KMS-11 (cell line): ENCODE results near the gene CCT2.

Experiments used
- H2AFZ ChIP-seq: fragments of 200-600 bp; sonication (generic); 2 replicates; pipeline ENCODE4 v1.6.1; 2016; ENCODE audit warnings: antibody characterized with exemption, mixed run types, low read depth
- H3K27ac ChIP-seq: fragments of 200-600 bp; sonication (generic); 2 replicates; pipeline ENCODE4 v1.6.1; 2016; ENCODE audit warnings: mild to moderate bottlenecking, mixed run types
- H3K27me3 ChIP-seq: fragments of 200-600 bp; sonication (generic); 2 replicates; pipeline ENCODE4 v1.6.1; 2017; ENCODE audit warnings: mild to moderate bottlenecking, low read depth, mixed run types, moderate library complexity; ENCODE audit not compliant: insufficient read depth
- H3K36me3 ChIP-seq: fragments of 200-600 bp; sonication (generic); 2 replicates; pipeline ENCODE4 v1.6.1; 2017; ENCODE audit warnings: mild to moderate bottlenecking, mixed run types; ENCODE audit not compliant: insufficient read depth
- H3K4me1 ChIP-seq: fragments of 200-600 bp; sonication (generic); 2 replicates; pipeline ENCODE4 v1.6.1; 2016; ENCODE audit warnings: mild to moderate bottlenecking, low read depth, mixed run types; ENCODE audit not compliant: poor library complexity, severe bottlenecking
- H3K4me2 ChIP-seq: fragments of 200-600 bp; sonication (generic); 2 replicates; pipeline ENCODE4 v1.7.0; 2016; ENCODE audit warnings: mild to moderate bottlenecking, mixed run types
- H3K4me3 ChIP-seq: fragments of 200-600 bp; sonication (generic); IDR thresholded peaks from 2 replicates; pipeline ENCODE4 v1.6.1; 2017; ENCODE audit warnings: low read depth, low read length, mixed read lengths; ENCODE audit not compliant: insufficient read depth
- H3K79me2 ChIP-seq: fragments of 200-600 bp; sonication (generic); 2 replicates; pipeline ENCODE4 v1.6.1; 2016; ENCODE audit warnings: low read depth, mixed run types; ENCODE audit not compliant: insufficient read depth
- H3K9ac ChIP-seq: fragments of 200-600 bp; sonication (generic); 2 replicates; pipeline ENCODE4 v1.6.1; 2016; ENCODE audit warnings: mild to moderate bottlenecking, mixed run types
- H4K20me1 ChIP-seq: fragments of 200-600 bp; sonication (generic); 2 replicates; pipeline ENCODE4 v1.6.1; 2016; ENCODE audit warnings: mild to moderate bottlenecking, mixed run types; ENCODE audit not compliant: insufficient read depth
- TF ChIP-seq, protein P1 (sequence below): fragments of 200-600 bp; sonication (generic); conservative IDR thresholded peaks from 2 replicates; pipeline ENCODE4 v1.6.1; 2017; ENCODE audit warnings: low read depth, mild to moderate bottlenecking, antibody characterized with exemption, low read length, moderate library complexity, mixed read lengths

The CCT2 gene

DNA sequence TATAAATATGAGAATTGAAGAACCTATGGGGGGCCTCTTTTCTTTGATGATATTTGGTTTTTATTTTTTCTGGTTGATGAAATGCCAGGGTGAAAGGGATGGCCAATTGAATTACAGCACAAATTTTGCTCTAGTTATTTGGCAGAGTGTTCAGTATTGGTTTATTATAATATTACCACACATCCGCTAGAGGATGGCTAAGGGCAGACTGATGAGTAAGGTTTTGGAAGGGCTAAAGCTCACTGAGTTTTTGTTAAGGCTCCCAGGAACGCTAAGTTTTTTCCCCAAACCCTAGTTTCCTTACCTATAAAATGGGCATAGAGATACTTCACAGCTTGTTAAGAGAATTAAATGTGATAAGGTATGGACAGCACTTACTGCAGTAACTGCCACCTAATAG, 59.8 kb downstream of the CCT2 start:
- Histone ChIP-seq H3K27me3 (no peaks in the 10 kb centered on the region), H3K4me3 (no peak overlapping the region), H2AFZ (no peak overlapping the region), H4K20me1 (no peaks in the 10 kb centered on the region), H3K27ac (no peak overlapping the region), H3K79me2 (no peaks in the 10 kb centered on the region), H3K4me1 (no peaks in the 10 kb centered on the region), H3K36me3 (no peaks in the 10 kb centered on the region), H3K9ac (no peak overlapping the region), H3K4me2 (no peak overlapping the region)
- TF ChIP-seq, protein P1, sequence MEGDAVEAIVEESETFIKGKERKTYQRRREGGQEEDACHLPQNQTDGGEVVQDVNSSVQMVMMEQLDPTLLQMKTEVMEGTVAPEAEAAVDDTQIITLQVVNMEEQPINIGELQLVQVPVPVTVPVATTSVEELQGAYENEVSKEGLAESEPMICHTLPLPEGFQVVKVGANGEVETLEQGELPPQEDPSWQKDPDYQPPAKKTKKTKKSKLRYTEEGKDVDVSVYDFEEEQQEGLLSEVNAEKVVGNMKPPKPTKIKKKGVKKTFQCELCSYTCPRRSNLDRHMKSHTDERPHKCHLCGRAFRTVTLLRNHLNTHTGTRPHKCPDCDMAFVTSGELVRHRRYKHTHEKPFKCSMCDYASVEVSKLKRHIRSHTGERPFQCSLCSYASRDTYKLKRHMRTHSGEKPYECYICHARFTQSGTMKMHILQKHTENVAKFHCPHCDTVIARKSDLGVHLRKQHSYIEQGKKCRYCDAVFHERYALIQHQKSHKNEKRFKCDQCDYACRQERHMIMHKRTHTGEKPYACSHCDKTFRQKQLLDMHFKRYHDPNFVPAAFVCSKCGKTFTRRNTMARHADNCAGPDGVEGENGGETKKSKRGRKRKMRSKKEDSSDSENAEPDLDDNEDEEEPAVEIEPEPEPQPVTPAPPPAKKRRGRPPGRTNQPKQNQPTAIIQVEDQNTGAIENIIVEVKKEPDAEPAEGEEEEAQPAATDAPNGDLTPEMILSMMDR, result no peak

DNA sequence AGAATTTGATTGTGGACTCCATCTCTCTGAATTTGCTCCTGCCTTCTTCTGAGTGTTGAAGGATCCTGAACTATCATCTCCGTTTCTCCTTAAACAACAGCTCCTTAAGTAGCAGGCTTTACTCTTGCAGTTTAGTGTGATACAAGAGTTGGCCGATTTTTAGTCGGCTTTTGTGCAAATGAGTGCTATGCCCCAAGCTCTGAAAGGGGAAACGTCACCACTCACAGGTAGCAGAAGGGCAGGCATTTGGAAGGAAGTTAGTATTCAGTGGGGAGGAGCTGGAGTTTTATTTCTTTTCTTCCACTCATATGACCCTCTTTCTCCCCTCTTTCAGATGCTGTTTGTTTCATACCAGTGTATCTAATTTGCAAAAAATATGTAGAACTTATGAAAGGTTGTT, 61.9 kb downstream of the CCT2 start:
- Histone ChIP-seq H3K4me2 (no peak overlapping the region), H3K4me3 (no peak overlapping the region), H4K20me1 (no peaks in the 10 kb centered on the region), H3K4me1 (no peaks in the 10 kb centered on the region), H3K79me2 (no peaks in the 10 kb centered on the region), H3K27me3 (no peaks in the 10 kb centered on the region), H3K9ac (no peak overlapping the region), H3K36me3 (no peaks in the 10 kb centered on the region), H3K27ac (no peak overlapping the region), H2AFZ (no peak overlapping the region)
- TF ChIP-seq, protein P1, result no peak

DNA sequence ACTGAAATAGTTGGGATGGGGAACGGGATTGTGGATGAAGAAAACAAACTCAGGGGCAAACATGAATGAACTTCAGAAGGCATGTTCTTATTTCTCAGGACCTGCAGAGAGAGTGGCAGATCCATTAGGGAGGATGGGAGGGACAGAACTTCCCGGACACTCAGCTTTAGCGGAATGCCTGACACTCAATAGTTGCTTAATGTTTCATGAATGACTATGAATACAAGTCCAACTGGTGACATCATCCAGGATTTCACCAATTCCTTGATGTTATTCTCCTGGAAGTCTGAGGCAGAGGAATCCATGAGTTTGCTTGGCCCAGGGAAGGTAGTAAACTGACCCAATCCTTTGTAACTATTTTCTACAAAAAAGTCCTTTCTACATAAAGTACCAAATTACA, 63.2 kb downstream of the CCT2 start:
- no peak overlapping the region for H3K27ac ChIP-seq
- H3K79me2 ChIP-seq, result no peaks in the 10 kb centered on the region
- H3K4me2 ChIP-seq, result no peak overlapping the region
- H3K4me1 ChIP-seq, result no peaks in the 10 kb centered on the region
- no peak overlapping the region for H3K9ac ChIP-seq
- no peak overlapping the region for H2AFZ ChIP-seq
- TF ChIP-seq, protein P1, result no peak
- no peaks in the 10 kb centered on the region for H3K36me3 ChIP-seq
- no peaks in the 10 kb centered on the region for H3K27me3 ChIP-seq
- H3K4me3 ChIP-seq, result no peak overlapping the region
- no peaks in the 10 kb centered on the region for H4K20me1 ChIP-seq

DNA sequence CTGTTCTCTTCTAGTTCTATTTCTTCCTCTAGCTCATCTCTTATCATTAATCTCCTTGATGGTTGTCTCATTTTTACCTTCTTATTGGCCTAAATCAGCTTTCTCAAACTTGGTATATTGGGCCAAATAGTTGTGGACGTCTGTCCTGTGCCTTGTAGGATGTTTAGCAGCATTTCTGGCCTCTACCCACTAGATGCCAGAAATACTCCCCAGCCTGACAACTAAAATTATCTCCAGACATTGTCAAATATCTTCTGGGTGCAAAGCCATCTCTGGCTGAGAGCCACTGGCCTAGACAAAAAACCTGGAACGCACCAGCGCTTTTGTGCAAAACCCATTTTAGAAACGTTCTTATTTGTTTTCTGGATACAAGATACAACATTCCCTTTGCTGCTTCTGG, 64.3 kb downstream of the CCT2 start:
- Histone ChIP-seq H3K27me3 (no peaks in the 10 kb centered on the region), H3K4me1 (no peaks in the 10 kb centered on the region), H3K4me2 (no peak overlapping the region), H4K20me1 (no peaks in the 10 kb centered on the region), H3K79me2 (no peaks in the 10 kb centered on the region), H3K36me3 (no peaks in the 10 kb centered on the region), H2AFZ (no peak overlapping the region), H3K9ac (no peak overlapping the region), H3K27ac (no peak overlapping the region), H3K4me3 (no peak overlapping the region)
- TF ChIP-seq, protein P1, result no peak
